Lower lobe of right lung (tissue), 2 donors: ENCODE data around the gene CUL1. TPM values are rescaled to one million over a fixed set of nuclear protein-coding genes. Genes with fewer than 3 reads are reported as not detected.

Experiments used
- ATAC-seq, 2 donors: fragments of 200-7000 bp; cut with Tn5 transposase; one replicate each; pipeline ENCODE4 v1.9.1; 2020 to 2022; ENCODE audit warnings: mild to moderate bottlenecking in 2 of 2, moderate library complexity in 2 of 2
- DNase-seq: peaks from one replicate; pipeline ENCODE4 v3.0.0-alpha.2; 2020
- H3K27ac ChIP-seq: fragments of 200-600 bp; one replicate; pipeline ENCODE4 v1.8.0; 2022
- H3K27me3 ChIP-seq: fragments of 200-600 bp; one replicate; pipeline ENCODE4 v1.8.0; 2022; ENCODE audit warnings: low read depth
- H3K36me3 ChIP-seq: fragments of 200-600 bp; one replicate; pipeline ENCODE4 v1.8.0; 2022; ENCODE audit warnings: mild to moderate bottlenecking
- H3K4me1 ChIP-seq: fragments of 200-600 bp; one replicate; pipeline ENCODE4 v1.8.0; 2022
- H3K4me3 ChIP-seq: fragments of 200-600 bp; one replicate; pipeline ENCODE4 v1.8.0; 2022; ENCODE audit warnings: mild to moderate bottlenecking
- H3K9me3 ChIP-seq: fragments of 200-600 bp; one replicate; pipeline ENCODE4 v1.8.0; 2022
- CTCF ChIP-seq: fragments of 200-600 bp; IDR thresholded peaks from one replicate; pipeline ENCODE4 v1.8.0; 2022; ENCODE audit warnings: antibody characterized with exemption, mild to moderate bottlenecking
- intact Hi-C: fragments of 100-400 bp; cut with DNase I; formaldehyde crosslinking; loops from one replicate; pipeline ENCODE4 v1.11.0; 2022
- total RNA-seq: library from RNA; stranded (reverse); fragmentation: NEBNext Ultra II Directional; extraction: Animal tissue kit (Norgen Biotek cat#: 25700); gene quantifications from one replicate; pipeline ENCODE4 v1.2.1, GENCODE V29; 2021
- donor health status: DM: no; HTN: yes; CAD: no; lungs with severe emphysema.

Gene CUL1
- total RNA-seq, 1 donor from 2014 or later, result 47.5 TPM

GRCh38 chr7:148672041-148672440 is 26.7 kb upstream of the CUL1 start:
- Histone ChIP-seq H3K4me1 (no peaks in the 10 kb centered on the region), H3K27me3 (no peaks in the 10 kb centered on the region), H3K36me3 (no peaks in the 10 kb centered on the region), H3K4me3 (no peak overlapping the region), H3K27ac (no peak overlapping the region), H3K9me3 (no peaks in the 10 kb centered on the region)
- TF ChIP-seq CTCF, result no peak
- DNase-seq (no peak), ATAC-seq (no peak)
- intact Hi-C loops, result no loop called here

DNA sequence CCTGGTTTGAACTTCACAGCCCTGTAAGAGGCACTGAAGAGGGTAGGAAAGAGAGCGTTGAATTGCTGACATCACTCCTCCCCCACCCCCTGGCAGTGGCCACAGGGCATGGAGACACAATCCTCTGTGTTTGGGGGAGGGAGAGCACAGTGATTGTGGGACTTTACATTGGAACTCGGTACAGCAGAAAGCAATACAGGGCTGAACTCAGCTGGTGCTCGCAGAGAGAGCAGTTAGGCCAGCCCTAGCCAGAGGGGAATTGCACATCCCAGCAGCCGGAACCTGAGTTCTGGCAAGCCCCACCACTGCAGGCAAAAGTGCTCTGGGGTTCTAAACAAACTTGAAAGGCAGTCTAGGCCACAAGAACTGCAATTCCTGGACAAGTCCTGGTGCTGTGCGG is 24.0 kb upstream of the CUL1 start:
- intact Hi-C loops, result no loop called here
- TF ChIP-seq CTCF, result no peak
- Histone ChIP-seq H3K9me3 (no peaks in the 10 kb centered on the region), H3K27ac (no peak overlapping the region), H3K4me1 (no peaks in the 10 kb centered on the region), H3K4me3 (no peak overlapping the region), H3K36me3 (no peaks in the 10 kb centered on the region), H3K27me3 (no peaks in the 10 kb centered on the region)
- ATAC-seq, result no peak
- DNase-seq, result no peak

DNA sequence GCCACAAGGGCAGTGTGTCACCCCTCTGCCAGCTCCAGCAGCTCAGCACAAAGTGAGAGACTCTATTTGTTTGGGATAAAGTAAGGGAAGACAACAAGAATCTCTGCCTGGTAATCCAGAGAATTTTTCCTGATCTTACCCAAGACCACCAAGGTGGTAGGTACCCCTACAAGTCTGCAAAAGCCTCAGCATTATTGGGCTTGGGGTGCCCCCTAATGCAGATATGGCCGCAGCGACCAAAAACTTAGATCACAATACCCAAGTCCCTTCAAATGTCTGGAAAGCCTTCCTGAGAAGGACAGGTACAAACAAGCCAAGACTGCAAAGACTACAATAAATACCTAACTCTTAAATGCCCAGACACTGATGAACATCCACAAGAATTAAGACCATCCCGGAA is 22.4 kb upstream of the CUL1 start:
- H3K9me3 ChIP-seq, result no peaks in the 10 kb centered on the region
- no peak for ATAC-seq
- no peak for DNase-seq
- H3K36me3 ChIP-seq, result no peaks in the 10 kb centered on the region
- intact Hi-C loops, result no loop called here
- H3K27ac ChIP-seq, result no peak overlapping the region
- H3K4me1 ChIP-seq, result no peaks in the 10 kb centered on the region
- TF ChIP-seq CTCF, result no peak
- no peaks in the 10 kb centered on the region for H3K27me3 ChIP-seq
- H3K4me3 ChIP-seq, result no peak overlapping the region

DNA sequence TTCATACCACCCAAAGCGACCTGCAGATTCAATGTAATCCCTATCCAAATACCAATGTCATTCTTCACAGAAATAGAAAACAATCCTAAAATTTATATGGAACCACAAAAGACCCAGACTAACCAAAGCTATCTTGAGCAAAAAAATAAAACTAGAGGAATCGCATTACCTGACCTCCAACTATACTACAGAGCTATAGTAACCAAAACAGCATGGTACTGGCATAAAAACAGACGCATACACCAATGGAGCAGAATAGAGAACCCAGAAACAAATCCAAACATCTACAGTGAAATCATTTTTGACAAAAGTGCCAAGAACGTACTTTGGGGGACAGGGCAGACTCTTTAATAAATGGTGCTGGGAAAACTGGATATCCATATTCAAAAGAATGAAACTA is 16.9 kb upstream of the CUL1 start:
- Histone ChIP-seq H3K27ac (no peak overlapping the region), H3K36me3 (no peaks in the 10 kb centered on the region), H3K9me3 (no peaks in the 10 kb centered on the region), H3K4me1 (no peaks in the 10 kb centered on the region), H3K27me3 (no peaks in the 10 kb centered on the region), H3K4me3 (no peak overlapping the region)
- ATAC-seq, result no peak
- TF ChIP-seq CTCF, result no peak
- intact Hi-C loops, result no loop called here
- no peak for DNase-seq

DNA sequence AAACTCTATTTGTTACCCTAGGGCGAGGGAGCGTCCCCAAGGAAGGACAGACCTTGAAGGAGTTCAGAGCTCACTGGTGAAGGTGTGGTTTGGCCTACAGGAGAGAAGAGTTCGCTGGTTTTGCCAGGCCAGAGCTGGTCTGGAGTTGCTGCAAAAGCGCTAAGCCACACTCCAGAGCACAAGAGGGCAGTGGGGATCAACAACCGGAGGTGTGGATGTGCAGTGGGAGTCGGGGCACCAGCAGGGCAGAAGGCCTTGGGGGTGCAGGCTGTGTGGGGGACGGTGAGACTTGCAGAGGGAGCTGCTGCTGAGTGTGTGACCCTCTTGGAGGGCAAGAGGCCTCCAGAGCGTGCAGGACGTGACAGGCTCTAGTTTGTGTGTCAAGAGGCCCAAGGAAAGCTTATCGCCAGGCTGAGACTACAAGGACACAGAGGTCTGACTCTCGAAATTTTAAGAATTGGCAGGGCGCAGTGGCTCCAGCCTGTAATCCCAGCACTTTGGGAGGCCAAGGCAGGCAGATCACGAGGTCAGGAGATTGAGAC is 14.3 kb upstream of the CUL1 start:
- Histone ChIP-seq H3K4me3 (no peak overlapping the region), H3K4me1 (peaks cover 5% of the 10 kb centered on the region), H3K27me3 (no peaks in the 10 kb centered on the region), H3K36me3 (no peaks in the 10 kb centered on the region), H3K9me3 (no peaks in the 10 kb centered on the region), H3K27ac (no peak overlapping the region)
- DNase-seq (no peak), ATAC-seq (peak; percentile 21 to 64)
- intact Hi-C loops, result no loop called here
- TF ChIP-seq CTCF, result no peak
